Neural crest cell (in vitro differentiated cells): ENCODE data around the gene TGFBR3. TPM values are rescaled to one million over a fixed set of nuclear protein-coding genes. Genes with fewer than 3 reads are reported as not detected.
A peak's percentile ranks its signal among the peaks of the same experiment; 100 is the strongest.

ENCODE experiments used
- DNase-seq: peaks from one replicate; pipeline ENCODE4 v3.0.0; 2021; ENCODE audit warnings: low read depth, mixed read lengths, low spot score
- H3K27ac Mint-ChIP-seq: one replicate; pipeline ENCODE4 v1.8.0; 2021; ENCODE audit warnings: mild to moderate bottlenecking, mixed read lengths; ENCODE audit not compliant: unreplicated experiment
- H3K27me3 Mint-ChIP-seq: 2 replicates; pipeline ENCODE4 v1.8.0; 2021; ENCODE audit warnings: low read depth, mild to moderate bottlenecking, mixed read lengths
- H3K36me3 Mint-ChIP-seq: 2 replicates; pipeline ENCODE4 v1.8.0; 2021; ENCODE audit warnings: low read depth, mild to moderate bottlenecking, mixed read lengths
- H3K4me1 Mint-ChIP-seq: 2 replicates; pipeline ENCODE4 v1.8.0; 2021; ENCODE audit warnings: mixed read lengths
- H3K4me3 Mint-ChIP-seq: one replicate; pipeline ENCODE4 v1.8.0; 2021; ENCODE audit warnings: mild to moderate bottlenecking, mixed read lengths
- H3K9me3 Mint-ChIP-seq: 2 replicates; pipeline ENCODE4 v1.8.0; 2021; ENCODE audit warnings: mixed read lengths
- CTCF ChIP-seq: fragments of 200-600 bp; sonication (generic); conservative IDR thresholded peaks from 2 replicates; pipeline ENCODE4 v1.5.0; 2021; ENCODE audit warnings: antibody characterized with exemption, mild to moderate bottlenecking
- total RNA-seq: library from RNA; stranded (reverse); gene quantifications from 2 replicates; pipeline ENCODE4 v1.2.1, GENCODE V29; 2021

TGFBR3 gene
- total RNA-seq, 1 donor from 2014 or later, result 15.1 TPM

GRCh38 chr1:91753878-91754277 is 132.1 kb downstream of the TGFBR3 start:
- no peak overlapping the region for H3K4me3 Mint-ChIP-seq
- H3K9me3 Mint-ChIP-seq, result no peaks in the 10 kb centered on the region
- H3K4me1 Mint-ChIP-seq, result peaks cover 32% of the 10 kb centered on the region
- no peak for DNase-seq
- H3K27me3 Mint-ChIP-seq, result no peaks in the 10 kb centered on the region
- H3K27ac Mint-ChIP-seq, result no peak overlapping the region
- peaks cover 6% of the 10 kb centered on the region for H3K36me3 Mint-ChIP-seq
- no peak for TF ChIP-seq CTCF

GRCh38 chr1:91752324-91752723 is 133.6 kb downstream of the TGFBR3 start:
- Mint-ChIP-seq H3K36me3 (peaks cover 13% of the 10 kb centered on the region), H3K9me3 (peaks cover 6% of the 10 kb centered on the region), H3K4me1 (peaks cover 26% of the 10 kb centered on the region), H3K27me3 (no peaks in the 10 kb centered on the region), H3K27ac (no peak overlapping the region), H3K4me3 (no peak overlapping the region)
- no peak for TF ChIP-seq CTCF
- DNase-seq, result no peak

DNA sequence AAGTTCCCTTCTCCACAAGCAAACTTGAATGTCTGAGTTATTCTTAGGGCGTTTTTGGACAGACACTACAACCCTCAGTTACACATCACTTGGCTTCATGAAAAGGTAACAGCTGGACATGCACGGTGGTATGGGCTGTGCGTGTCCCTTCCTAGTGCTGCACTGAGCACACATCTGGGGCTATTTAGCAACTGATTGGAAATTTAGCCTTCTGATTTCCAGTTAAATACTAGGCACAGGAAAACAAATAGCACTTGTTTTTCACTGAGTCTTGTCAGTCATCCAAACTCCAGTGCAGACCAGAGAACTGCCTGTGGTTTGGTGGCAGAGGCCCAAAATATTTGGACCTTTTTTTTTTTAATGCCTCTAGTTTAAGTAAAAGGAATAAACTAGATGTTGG is 134.7 kb downstream of the TGFBR3 start:
- DNase-seq, result no peak
- H3K27ac Mint-ChIP-seq, result peak overlapping the region; percentile 19
- peaks cover 16% of the 10 kb centered on the region for H3K9me3 Mint-ChIP-seq
- H3K27me3 Mint-ChIP-seq, result no peaks in the 10 kb centered on the region
- peaks cover 24% of the 10 kb centered on the region for H3K36me3 Mint-ChIP-seq
- no peak for TF ChIP-seq CTCF
- H3K4me1 Mint-ChIP-seq, result peaks cover 26% of the 10 kb centered on the region
- no peak overlapping the region for H3K4me3 Mint-ChIP-seq

DNA sequence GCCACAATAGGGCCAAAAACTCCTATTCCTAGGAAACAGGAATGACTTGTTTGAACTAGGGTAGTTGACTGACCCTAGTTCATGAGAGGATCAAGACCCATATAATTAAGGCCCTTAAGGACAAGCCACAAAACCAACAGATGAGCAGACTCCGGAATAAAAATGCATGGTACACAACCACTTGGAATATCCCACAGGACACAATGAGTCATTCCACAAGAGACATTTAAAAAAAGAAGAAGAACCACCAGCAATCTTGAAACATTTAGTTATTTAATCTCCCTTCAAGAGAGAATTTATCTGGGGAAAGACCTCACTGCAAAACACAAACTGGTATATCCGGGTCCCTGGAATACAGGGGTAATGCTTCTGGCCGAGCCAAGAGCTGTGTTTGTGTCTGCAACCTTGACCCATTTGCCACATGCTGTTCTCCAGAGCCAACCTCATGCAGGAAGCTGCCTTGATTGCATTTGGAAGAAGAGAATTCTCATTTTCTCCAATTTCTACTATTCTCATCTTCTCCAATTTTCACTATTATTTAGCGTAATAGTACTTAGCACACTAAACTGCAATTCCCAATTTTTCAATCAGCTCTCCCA is 135.5 kb downstream of the TGFBR3 start:
- DNase-seq, result no peak
- Mint-ChIP-seq H3K9me3 (peaks cover 19% of the 10 kb centered on the region), H3K4me3 (no peak overlapping the region), H3K27ac (no peak overlapping the region), H3K27me3 (no peaks in the 10 kb centered on the region), H3K36me3 (peaks cover 28% of the 10 kb centered on the region), H3K4me1 (peaks cover 26% of the 10 kb centered on the region)
- no peak for TF ChIP-seq CTCF

DNA sequence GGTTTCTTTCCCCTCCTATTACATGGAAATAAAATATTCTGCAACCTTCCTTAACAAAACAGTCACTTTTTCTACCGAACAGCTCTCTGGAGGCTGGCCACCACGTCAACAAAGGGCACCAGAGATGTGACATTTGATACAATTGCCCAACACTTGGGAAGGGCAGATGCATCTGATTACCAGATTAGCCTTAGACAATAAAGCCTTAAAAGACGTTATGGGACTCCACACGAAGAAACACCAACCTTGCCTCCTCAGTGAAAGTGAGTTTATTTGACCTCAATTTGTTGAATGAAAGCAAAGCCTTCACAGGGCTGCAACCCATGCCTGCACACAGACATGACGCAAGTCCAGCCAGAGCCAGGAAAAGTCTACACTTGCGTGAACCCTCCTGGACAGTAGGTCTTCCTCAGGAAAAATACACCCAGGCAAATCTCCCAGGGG is 136.1 kb downstream of the TGFBR3 start:
- no peak for TF ChIP-seq CTCF
- Mint-ChIP-seq H3K27ac (no peak overlapping the region), H3K27me3 (no peaks in the 10 kb centered on the region)

More for the DNA sequence above, 136.1 kb downstream of the TGFBR3 start:
- Mint-ChIP-seq H3K4me1 (peaks cover 26% of the 10 kb centered on the region), H3K36me3 (peaks cover 32% of the 10 kb centered on the region), H3K9me3 (peaks cover 19% of the 10 kb centered on the region), H3K4me3 (no peak overlapping the region)
- no peak for DNase-seq
